HG03521 (cell line): ENCODE results near the gene DPPA3.
"Not testable (repeated sequence)": the region's sequence is repeated elsewhere in the genome, so short reads cannot be mapped to it uniquely, and the experiment has no call there.

Experiments used
- ATAC-seq: cut with Tn5 transposase; IDR thresholded peaks from one replicate; pipeline ENCODE4 v1.9.1; 2021; ENCODE audit warnings: mild to moderate bottlenecking, moderate library complexity; ENCODE audit not compliant: unreplicated experiment

The DPPA3 gene

GRCh38 chr12:7711133-7711532 lies at the start of gene DPPA3:
TSS of gene DPPA3 (plus strand) at chr12:7711433. CDS start at chr12:7711571, 138 bp downstream.
- no peak for ATAC-seq

- no peak for ATAC-seq
These were observed 49.5 kb upstream of the DPPA3 start for GRCh38 chr12:7661741-7662140.

- ATAC-seq = no peak
These were observed 44.6 kb upstream of the DPPA3 start for GRCh38 chr12:7666595-7666994.

GRCh38 chr12:7667125-7667524 lies 44.1 kb upstream of the DPPA3 start:
- no peak for ATAC-seq

- no peak for ATAC-seq
These were observed 43.1 kb upstream of the DPPA3 start for GRCh38 chr12:7668171-7668570.

GRCh38 chr12:7675455-7675854 lies 35.8 kb upstream of the DPPA3 start:
- ATAC-seq = not testable (repeated sequence)

GRCh38 chr12:7677432-7677888 lies 33.8 kb upstream of the DPPA3 start:
- ATAC-seq = not testable (repeated sequence)

GRCh38 chr12:7678744-7679143 lies 32.5 kb upstream of the DPPA3 start:
- no peak for ATAC-seq

- no peak for ATAC-seq
These were observed 31.8 kb upstream of the DPPA3 start for GRCh38 chr12:7679251-7680045.

GRCh38 chr12:7681535-7681934 lies 29.7 kb upstream of the DPPA3 start:
- ATAC-seq = no peak

GRCh38 chr12:7693793-7694192 lies 17.4 kb upstream of the DPPA3 start:
- ATAC-seq = no peak

GRCh38 chr12:7694556-7695236 lies 16.5 kb upstream of the DPPA3 start:
- ATAC-seq = no peak

GRCh38 chr12:7695237-7695560 lies 16.0 kb upstream of the DPPA3 start:
- no peak for ATAC-seq

GRCh38 chr12:7695566-7696197 lies 15.6 kb upstream of the DPPA3 start, which contains the start of gene GDF3:
TSS of gene GDF3 (minus strand) at chr12:7695775. CDS start at chr12:7695728, 47 bp downstream.
- no peak for ATAC-seq

GRCh38 chr12:7705846-7706245 lies 5.4 kb upstream of the DPPA3 start:
- ATAC-seq = no peak

GRCh38 chr12:7709969-7710675 lies 1.1 kb upstream of the DPPA3 start:
- no peak for ATAC-seq

- ATAC-seq = no peak
These were observed 1.7 kb downstream of the DPPA3 start for GRCh38 chr12:7712841-7713442.

GRCh38 chr12:7716381-7716780 lies 5.1 kb downstream of the DPPA3 start:
- no peak for ATAC-seq

GRCh38 chr12:7719946-7720730 lies 8.9 kb downstream of the DPPA3 start:
- no peak for ATAC-seq

- no peak for ATAC-seq
These were observed 12.7 kb downstream of the DPPA3 start for GRCh38 chr12:7723926-7724325.
